Activated CD4-positive, alpha-beta T cell treated with anti-CD3 and anti-CD28 coated beads, Interleukin-2, Interleukin-6, amounts not matched to agents 100 ng/mL and 50 ng/mL, durations not matched to agents 16 hours and 8 hours (primary cell): Measurements from ENCODE around the gene MYBPH.

Source experiments
- DNase-seq: peaks from one replicate; pipeline ENCODE4 v3.0.0-alpha.2; 2020

Gene MYBPH

GRCh38 chr1:203127666-203128430 is 47.8 kb downstream of the MYBPH start, which contains the start of gene ADORA1:
ADORA1 (plus strand) TSS chr1:203127726; CDS start chr1:203128842, 1,116 bp downstream.
- no peak for DNase-seq

GRCh38 chr1:203126866-203127665 is 48.6 kb downstream of the MYBPH start:
- no peak for DNase-seq

GRCh38 chr1:203126151-203126865 is 49.3 kb downstream of the MYBPH start:
- DNase-seq, result no peak

DNA sequence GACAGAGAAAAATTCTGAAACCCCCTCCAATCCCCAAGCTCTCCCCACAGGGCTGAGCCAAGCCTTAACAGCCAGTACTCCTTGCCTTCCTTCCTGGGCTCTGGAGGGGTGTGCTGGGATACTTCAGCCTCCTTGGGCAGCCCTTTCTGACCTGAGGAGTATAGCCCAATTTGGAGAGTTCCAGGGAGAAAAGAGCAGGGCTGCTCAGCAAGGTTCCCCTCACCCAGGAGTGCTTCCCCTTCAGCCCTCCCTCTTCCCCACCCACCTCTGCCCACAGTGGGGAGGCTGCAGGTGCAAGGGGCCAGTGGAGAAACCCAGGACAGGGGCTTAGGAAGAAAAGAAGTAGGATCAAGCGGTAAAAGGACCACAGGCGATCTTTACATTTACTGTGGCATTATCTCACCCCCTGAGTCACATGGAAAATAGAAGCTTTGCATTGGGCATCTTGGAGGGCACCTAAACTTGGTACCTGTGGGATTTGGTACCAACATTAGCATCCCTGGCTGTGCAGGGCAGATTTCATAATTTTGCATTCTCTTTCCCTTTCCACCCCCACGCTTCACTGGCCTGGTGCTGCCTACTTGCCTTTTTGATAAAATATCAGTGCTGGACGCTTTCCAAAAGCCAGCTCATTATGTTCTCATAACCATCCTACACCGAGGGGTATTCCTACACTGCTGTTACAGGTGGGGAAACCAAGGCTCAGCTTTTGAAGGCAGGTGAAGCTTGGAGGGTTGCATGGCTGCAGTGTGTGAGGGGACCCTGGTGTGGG is 50.9 kb downstream of the MYBPH start:
- no peak for DNase-seq

DNA sequence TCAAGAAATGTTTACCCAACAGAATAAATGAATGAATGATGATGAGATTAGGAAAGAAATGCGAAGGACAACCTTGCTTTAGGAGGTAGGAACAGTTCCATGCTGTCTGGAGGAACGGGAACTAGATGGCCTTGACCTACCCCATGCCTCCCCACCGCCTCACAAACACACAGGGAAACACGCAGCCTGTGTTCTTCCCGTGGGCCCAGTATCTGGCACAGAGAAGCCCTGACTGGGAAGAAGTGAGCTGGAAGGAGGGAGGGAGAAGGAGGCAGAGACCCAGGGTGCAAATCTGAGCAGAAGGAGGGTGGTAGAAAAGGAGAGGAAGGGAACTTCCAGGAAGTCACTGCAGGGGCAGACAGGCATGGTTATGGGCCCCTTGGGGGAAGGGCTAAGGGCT is 51.6 kb downstream of the MYBPH start:
- no peak for DNase-seq

- no peak for DNase-seq
Observed at GRCh38 chr1:203122159-203122558, 53.5 kb downstream of the MYBPH start.

DNA sequence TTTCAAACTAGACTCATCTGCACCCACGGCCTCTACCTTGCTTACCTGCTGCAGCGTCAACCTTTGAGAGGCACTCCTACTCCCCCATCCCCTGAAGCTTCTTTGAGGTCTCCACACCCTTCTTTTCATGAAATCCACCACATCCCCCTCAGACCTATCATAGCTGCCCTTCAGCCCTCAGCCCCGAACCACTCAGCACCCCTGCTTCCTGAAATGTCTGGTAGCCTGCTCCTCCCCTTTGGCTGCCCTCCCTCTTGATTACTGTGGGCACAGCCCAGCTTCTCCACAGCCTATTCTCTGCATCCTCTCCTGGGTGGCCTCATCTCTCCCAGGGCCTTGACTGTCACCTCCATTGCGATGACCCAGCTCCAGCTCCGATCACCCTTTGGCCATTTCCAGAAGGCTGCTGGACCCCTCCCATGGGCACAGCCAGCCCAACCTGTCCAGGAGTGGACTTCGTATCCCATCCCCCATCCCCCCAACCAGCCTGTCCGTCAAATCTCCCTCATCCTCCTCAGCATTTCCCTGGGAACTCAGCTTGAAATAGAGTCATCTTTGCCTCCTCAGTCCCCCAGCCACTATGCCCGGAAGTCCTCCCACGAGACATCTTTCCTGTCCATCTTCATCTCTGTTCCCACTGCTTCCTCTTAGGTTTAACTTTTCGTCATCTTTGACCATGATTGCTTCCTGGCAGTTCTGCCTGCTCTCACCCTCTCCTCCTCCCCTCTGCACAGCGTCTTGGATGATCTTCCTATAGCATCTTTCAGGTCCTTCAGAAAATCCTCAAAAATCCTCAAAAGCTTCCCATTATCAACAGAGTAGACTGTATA is 54.2 kb downstream of the MYBPH start:
- no peak for DNase-seq

GRCh38 chr1:203120325-203121153 is 55.1 kb downstream of the MYBPH start:
- DNase-seq, result no peak
